Gastroesophageal sphincter (tissue), 4 donors: ENCODE measurements around the gene KLHL22. TPM values are rescaled to one million over a fixed set of nuclear protein-coding genes. Genes with fewer than 3 reads are reported as not detected.

Source experiments
- ATAC-seq: fragments of 150-250 bp; one replicate; pipeline ENCODE4 v1.9.1; 2016; ENCODE audit warnings: mild to moderate bottlenecking, moderate library complexity
- H3K27ac ChIP-seq, 4 donors: fragments of 200-600 bp; sonication (generic) in 3 of 4; 1 replicate in 3 of 4; 2 replicates in 1 of 4; pipeline ENCODE4 v1.5.1; 2016 to 2019
- H3K27me3 ChIP-seq: fragments of 200-600 bp; sonication (generic); one replicate; pipeline ENCODE4 v1.5.1; 2019
- H3K36me3 ChIP-seq, 2 donors: fragments of 200-600 bp; sonication (generic); one replicate each; pipeline ENCODE4 v1.5.1; 2019; ENCODE audit warnings: control low read depth in 1 of 2
- H3K4me1 ChIP-seq, 3 donors: fragments of 200-600 bp; sonication (generic); 1 replicate in 2 of 3; 2 replicates in 1 of 3; pipeline ENCODE4 v1.5.1; 2016 to 2019; ENCODE audit warnings: control low read depth in 2 of 3
- H3K4me3 ChIP-seq, 2 donors: fragments of 200-600 bp; sonication (generic); one replicate each; pipeline ENCODE4 v1.5.1; 2019; ENCODE audit warnings: mild to moderate bottlenecking in 1 of 2, moderate library complexity in 1 of 2
- H3K9me3 ChIP-seq, 3 donors: fragments of 200-600 bp; sonication (generic); one replicate each; pipeline ENCODE4 v1.5.1; 2017 to 2019; ENCODE audit warnings: control low read depth in 2 of 3
- EP300 ChIP-seq: sonication (generic); formaldehyde crosslinking; IDR thresholded peaks from one replicate; pipeline ENCODE4 v1.6.1; 2017; ENCODE audit warnings: antibody characterized with exemption, mild to moderate bottlenecking
- POLR2A ChIP-seq, 2 donors: fragments of 450-650 bp; IDR thresholded peaks; one replicate each; pipeline ENCODE4 v1.6.1; 2017; ENCODE audit warnings: antibody characterized with exemption in 2 of 2, mild to moderate bottlenecking in 2 of 2, moderate library complexity in 1 of 2
- POLR2AphosphoS5 ChIP-seq: sonication (generic); formaldehyde crosslinking; IDR thresholded peaks from one replicate; pipeline ENCODE4 v1.6.1; 2017; ENCODE audit warnings: antibody characterized with exemption
- WGBS, 2 donors: methylation state at CpG; one replicate each; pipeline ENCODE4 v1.1.5; 2018; ENCODE audit warnings: low coverage in 1 of 2; 5-methylcytosine and 5-hydroxymethylcytosine counted together
- total RNA-seq, 4 donors: library from RNA; depleted of rRNA; stranded (reverse); fragments of >200 nt; gene quantifications; one replicate each; pipeline ENCODE4 v1.1.0, GENCODE V29; 2016
- TF ChIP-seq, protein P1 (sequence below), 4 experiments: fragments of 200-600 bp in 2 of 4; fragments of 450-650 bp in 2 of 4; sonication (generic) in 1 of 4; IDR thresholded peaks; one replicate each; pipeline ENCODE4 v1.5.1; 2017 to 2019; ENCODE audit warnings: antibody characterized with exemption in 4 of 4, mild to moderate bottlenecking in 2 of 4, moderate library complexity in 2 of 4

KLHL22 gene
- total RNA-seq, 4 donors from 2014 or later: 25.0 to 44.5 (median 33.9) TPM

GRCh38 chr22:20498913-20499312, 3.3 kb upstream of the KLHL22 start:
- TF ChIP-seq EP300: no peak
- TF ChIP-seq, protein P1, sequence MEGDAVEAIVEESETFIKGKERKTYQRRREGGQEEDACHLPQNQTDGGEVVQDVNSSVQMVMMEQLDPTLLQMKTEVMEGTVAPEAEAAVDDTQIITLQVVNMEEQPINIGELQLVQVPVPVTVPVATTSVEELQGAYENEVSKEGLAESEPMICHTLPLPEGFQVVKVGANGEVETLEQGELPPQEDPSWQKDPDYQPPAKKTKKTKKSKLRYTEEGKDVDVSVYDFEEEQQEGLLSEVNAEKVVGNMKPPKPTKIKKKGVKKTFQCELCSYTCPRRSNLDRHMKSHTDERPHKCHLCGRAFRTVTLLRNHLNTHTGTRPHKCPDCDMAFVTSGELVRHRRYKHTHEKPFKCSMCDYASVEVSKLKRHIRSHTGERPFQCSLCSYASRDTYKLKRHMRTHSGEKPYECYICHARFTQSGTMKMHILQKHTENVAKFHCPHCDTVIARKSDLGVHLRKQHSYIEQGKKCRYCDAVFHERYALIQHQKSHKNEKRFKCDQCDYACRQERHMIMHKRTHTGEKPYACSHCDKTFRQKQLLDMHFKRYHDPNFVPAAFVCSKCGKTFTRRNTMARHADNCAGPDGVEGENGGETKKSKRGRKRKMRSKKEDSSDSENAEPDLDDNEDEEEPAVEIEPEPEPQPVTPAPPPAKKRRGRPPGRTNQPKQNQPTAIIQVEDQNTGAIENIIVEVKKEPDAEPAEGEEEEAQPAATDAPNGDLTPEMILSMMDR (IDR thresholded peaks at IDR 0.05): no peak
- TF ChIP-seq POLR2A (IDR thresholded peaks at IDR 0.05): no peak
- Histone ChIP-seq H3K27ac (no peak overlapping the region), H3K9me3 (no peaks in the 10 kb centered on the region), H3K36me3 (peaks cover 0 to 30% of the 10 kb centered on the region in 2 donors), H3K27me3 (no peaks in the 10 kb centered on the region), H3K4me1 (peaks cover 0 to 21% (median 10%) of the 10 kb centered on the region in 3 donors), H3K4me3 (no peak overlapping the region)
- ATAC-seq: no peak
- WGBS, 2 donors: 50 to 68% methylated on average over 1 to 3 of the region's 3 CpGs

- 94% methylated on average over 3 of the region's 3 CpGs; no CpG with 5 or more reads in 1 of the 2 donors for WGBS, 2 donors
- TF ChIP-seq, protein P1 (IDR thresholded peaks at IDR 0.05): no peak
- TF ChIP-seq POLR2A (IDR thresholded peaks at IDR 0.05) (no peak), EP300 (no peak), POLR2AphosphoS5 (no peak)
- no peak overlapping the region for H3K27ac ChIP-seq
- H3K4me1 ChIP-seq: peaks cover 0 to 35% (median 14%) of the 10 kb centered on the region in 3 donors
- ATAC-seq: no peak
- H3K27me3 ChIP-seq: no peaks in the 10 kb centered on the region
- H3K9me3 ChIP-seq: no peaks in the 10 kb centered on the region
- H3K36me3 ChIP-seq: peaks cover 0 to 30% of the 10 kb centered on the region in 2 donors
- no peak overlapping the region for H3K4me3 ChIP-seq
Measured at GRCh38 chr22:20497426-20497825, 1.8 kb upstream of the KLHL22 start.

DNA sequence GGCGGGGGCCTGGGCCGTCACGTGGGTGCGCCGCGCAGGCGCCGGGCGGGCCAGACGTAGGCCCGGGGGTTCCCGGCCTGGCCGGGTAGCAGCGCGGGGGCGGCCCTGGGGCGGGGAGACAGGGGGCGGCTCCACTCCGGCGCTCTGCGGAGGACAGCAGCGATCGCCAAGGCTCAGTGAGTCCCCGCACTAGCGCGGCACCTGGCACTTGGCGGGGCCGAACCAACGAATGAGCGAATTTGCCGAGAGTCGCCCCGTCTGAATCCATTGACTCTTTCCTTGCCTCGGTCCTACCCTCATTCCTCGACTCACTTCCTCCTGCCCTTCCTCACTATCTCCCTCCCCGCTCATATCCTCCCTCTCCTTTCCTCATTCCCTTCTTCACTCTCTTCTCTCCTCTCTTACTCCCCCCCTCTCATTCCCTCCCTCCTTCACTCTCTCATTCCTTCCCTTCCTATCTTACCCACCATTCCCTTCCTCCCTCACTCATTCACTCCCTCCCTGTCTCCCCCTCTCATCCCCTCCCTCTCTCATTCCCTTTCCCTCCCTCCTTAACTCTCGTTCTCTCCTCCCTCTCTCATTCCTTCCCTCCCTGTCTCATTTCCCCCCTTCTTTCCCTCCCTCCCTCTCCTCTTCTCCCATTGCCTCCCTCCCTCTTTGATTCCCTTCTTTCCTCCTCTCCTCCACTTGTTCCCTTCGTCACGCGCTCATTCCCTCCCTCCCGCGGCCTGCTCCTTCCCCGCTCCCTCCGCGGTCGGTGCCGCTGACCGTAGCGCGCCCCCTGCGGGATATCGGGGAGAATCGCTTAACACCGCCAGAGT, 476 bp upstream of the KLHL22 start:
- Histone ChIP-seq H3K4me3 (peak overlapping the region; percentile 64 to 77), H3K27me3 (no peaks in the 10 kb centered on the region), H3K4me1 (peaks cover 0 to 48% (median 14%) of the 10 kb centered on the region in 3 donors), H3K27ac (peak overlapping the region; percentile 95 to 99 (median 97)), H3K9me3 (no peaks in the 10 kb centered on the region), H3K36me3 (peaks cover 0 to 24% of the 10 kb centered on the region in 2 donors)
- TF ChIP-seq, protein P1 (IDR thresholded peaks at IDR 0.05): peak in 3 of 4 experiments; percentile 85 to 91 (median 90)
- TF ChIP-seq POLR2AphosphoS5 (peak; percentile 58), EP300 (no peak), POLR2A (IDR thresholded peaks at IDR 0.05) (peak; percentile 39 to 69)
- whole genome bisulfite sequencing, 2 donors: 1% methylated on average over 17 to 33 of the region's 54 CpGs
- peak; percentile 96 for ATAC-seq

DNA sequence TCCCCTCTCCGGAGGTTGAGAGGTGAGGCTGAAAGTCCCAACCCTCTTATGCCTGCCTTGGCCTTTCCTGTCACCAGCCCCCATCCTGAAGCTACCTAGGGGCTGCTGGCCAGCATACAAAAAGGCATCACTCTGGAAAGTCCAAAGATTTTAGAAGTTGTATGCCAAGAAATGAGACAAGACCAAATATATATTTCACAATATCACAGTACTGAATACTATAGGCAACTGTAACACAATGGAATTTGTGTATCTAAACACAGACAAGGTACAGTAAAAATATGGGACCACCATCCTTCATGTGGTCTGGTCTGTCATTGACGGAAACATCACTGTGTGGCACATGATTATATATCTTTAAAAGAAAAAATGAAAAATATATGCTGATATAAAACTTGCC, 4.2 kb downstream of the KLHL22 start:
- Histone ChIP-seq H3K4me1 (peaks cover 0 to 48% (median 9%) of the 10 kb centered on the region in 3 donors), H3K27me3 (no peaks in the 10 kb centered on the region), H3K4me3 (no peak overlapping the region), H3K27ac (no peak overlapping the region), H3K9me3 (no peaks in the 10 kb centered on the region), H3K36me3 (peaks cover 0 to 19% of the 10 kb centered on the region in 2 donors)
- TF ChIP-seq EP300: no peak
- TF ChIP-seq, protein P1 (IDR thresholded peaks at IDR 0.05): no peak
- no peak for TF ChIP-seq POLR2A (IDR thresholded peaks at IDR 0.05)
- no peak for TF ChIP-seq POLR2AphosphoS5
- 83 to 100% methylated on average over 1 to 2 of the region's 2 CpGs for WGBS, 2 donors
- ATAC-seq: no peak

GRCh38 chr22:20490941-20491307, 4.7 kb downstream of the KLHL22 start:
- 100% methylated on average over 1 of the region's 1 CpG; no CpG with 5 or more reads in 1 of the 2 donors for WGBS, 2 donors
- no peak for ATAC-seq
- peaks cover 0 to 46% (median 9%) of the 10 kb centered on the region in 3 donors for H3K4me1 ChIP-seq
- H3K36me3 ChIP-seq: peaks cover 0 to 19% of the 10 kb centered on the region in 2 donors
- no peaks in the 10 kb centered on the region for H3K27me3 ChIP-seq
- no peak overlapping the region for H3K27ac ChIP-seq
- no peak for TF ChIP-seq POLR2A (IDR thresholded peaks at IDR 0.05)
- TF ChIP-seq, protein P1 (IDR thresholded peaks at IDR 0.05): no peak
- no peak for TF ChIP-seq POLR2AphosphoS5
- no peak for TF ChIP-seq EP300
- no peak overlapping the region for H3K4me3 ChIP-seq
- no peaks in the 10 kb centered on the region for H3K9me3 ChIP-seq
